GM10266 (cell line): ENCODE data around the gene WDFY2.

Source experiments
- DNase-seq: peaks from one replicate; pipeline ENCODE4 v3.0.0; 2012; ENCODE audit errors: extremely low spot score
- TF ChIP-seq, protein P1 (sequence below): IDR thresholded peaks from 2 replicates; pipeline ENCODE4 v1.5.1; 2012; ENCODE audit warnings: mild to moderate bottlenecking, low read depth; ENCODE audit not compliant: control insufficient read depth, insufficient read depth; ENCODE audit errors: missing control alignments

Gene WDFY2

DNA sequence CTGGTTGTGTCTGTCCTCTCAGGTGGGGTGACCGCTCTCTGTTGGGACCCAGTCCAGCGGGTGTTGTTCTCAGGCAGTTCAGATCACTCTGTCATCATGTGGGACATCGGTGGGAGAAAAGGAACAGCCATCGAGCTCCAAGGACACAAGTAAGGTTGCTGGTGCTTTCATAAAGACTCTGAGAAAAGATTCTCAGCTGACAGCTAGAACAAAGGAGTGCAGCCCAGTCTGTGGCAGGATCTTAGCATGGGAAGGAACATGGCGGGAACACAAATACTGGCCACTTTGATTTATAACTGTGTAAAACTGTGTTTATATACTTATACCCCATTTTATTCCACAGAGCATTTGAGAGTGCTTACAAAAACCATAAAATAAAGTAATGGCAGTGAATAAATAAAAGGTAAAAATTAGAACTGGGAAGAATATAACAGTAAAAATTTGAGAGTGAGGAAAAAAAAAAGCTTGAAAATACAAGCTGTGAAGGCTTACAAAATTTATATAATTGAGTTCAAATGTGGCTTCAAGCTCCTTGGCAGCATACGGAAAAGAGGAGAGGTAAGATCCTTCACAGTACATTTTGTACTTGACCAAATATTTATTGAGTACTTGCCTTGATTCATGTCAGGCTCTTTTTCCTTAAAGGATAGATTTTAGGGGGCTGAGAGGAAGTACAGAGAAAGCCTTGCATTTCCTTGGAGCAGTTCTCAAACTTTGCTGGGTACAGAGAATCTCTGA is 154.9 kb downstream of the WDFY2 start:
- TF ChIP-seq, protein P1, sequence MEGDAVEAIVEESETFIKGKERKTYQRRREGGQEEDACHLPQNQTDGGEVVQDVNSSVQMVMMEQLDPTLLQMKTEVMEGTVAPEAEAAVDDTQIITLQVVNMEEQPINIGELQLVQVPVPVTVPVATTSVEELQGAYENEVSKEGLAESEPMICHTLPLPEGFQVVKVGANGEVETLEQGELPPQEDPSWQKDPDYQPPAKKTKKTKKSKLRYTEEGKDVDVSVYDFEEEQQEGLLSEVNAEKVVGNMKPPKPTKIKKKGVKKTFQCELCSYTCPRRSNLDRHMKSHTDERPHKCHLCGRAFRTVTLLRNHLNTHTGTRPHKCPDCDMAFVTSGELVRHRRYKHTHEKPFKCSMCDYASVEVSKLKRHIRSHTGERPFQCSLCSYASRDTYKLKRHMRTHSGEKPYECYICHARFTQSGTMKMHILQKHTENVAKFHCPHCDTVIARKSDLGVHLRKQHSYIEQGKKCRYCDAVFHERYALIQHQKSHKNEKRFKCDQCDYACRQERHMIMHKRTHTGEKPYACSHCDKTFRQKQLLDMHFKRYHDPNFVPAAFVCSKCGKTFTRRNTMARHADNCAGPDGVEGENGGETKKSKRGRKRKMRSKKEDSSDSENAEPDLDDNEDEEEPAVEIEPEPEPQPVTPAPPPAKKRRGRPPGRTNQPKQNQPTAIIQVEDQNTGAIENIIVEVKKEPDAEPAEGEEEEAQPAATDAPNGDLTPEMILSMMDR, result no peak
- no peak for DNase-seq

GRCh38 chr13:51740698-51741097 is 156.4 kb downstream of the WDFY2 start:
- TF ChIP-seq, protein P1, result no peak
- no peak for DNase-seq

DNA sequence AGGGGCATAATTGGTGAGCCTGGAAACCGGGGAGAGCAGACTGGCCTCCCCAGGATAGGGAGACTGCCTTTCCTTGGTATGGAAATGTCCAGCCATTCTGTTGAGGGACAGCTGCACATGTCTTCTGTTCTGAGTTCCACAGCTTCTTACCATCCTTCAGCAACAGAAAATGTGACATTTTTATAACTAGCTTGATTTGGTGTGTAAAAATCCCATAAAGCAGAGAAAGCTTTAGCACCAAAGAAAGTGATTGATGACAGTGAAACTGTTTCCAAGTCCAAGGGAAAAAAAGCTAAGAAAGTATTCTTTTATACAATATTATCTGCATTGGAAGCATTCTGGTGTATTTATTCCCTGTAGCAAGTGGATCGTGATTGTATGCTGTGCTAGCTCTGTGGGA is 157.8 kb downstream of the WDFY2 start:
- TF ChIP-seq, protein P1, result no peak
- DNase-seq, result no peak

GRCh38 chr13:51742611-51743010 is 158.3 kb downstream of the WDFY2 start:
- no peak for DNase-seq
- TF ChIP-seq, protein P1, result no peak

- TF ChIP-seq, protein P1, result no peak
- no peak for DNase-seq
Observed at GRCh38 chr13:51745243-51745642, 161.0 kb downstream of the WDFY2 start.

GRCh38 chr13:51746802-51747201 is 162.5 kb downstream of the WDFY2 start:
- no peak for DNase-seq
- TF ChIP-seq, protein P1, result no peak
